ENCODE measurements around the gene NPFFR2.
"Not testable (repeated sequence)": the region's sequence is repeated elsewhere in the genome, so short reads cannot be mapped to it uniquely, and the experiment has no call there.

NPFFR2 gene

DNA sequence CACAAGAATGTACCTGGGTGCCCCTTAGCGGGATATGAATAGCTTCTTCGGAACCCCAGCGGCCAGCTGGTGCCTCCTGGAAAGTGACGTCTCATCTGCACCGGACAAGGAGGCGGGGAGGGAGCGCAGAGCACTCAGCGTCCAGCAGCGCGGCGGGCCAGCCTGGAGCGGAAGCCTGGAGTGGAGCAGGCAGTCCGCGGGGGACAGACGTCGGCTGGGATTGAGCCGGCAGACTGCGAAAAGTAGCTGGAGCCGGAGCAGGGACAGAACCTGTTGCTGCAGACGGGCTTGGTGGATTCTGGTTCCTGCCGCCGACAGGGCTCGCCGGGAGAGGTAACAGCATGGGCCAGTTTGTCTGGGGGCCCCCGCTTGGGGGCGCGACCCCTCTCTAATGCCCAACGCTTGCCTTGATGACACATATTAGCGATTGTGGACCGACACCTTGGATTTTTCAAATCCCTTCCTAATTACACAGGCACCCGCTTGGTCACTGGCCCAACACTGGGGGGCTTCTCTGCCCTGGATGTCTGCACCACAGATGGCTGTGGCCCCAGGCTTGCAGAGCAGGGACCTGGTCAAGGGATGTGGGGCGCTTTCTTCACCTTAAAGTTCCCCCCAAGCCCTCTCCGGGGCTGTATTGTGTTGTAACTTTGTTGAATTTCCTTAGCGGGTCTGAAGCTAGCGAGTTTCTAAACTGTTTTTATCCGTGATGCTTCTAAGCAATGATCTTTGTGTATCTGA, at the start of gene NPFFR2:
TSS of gene NPFFR2 (plus strand) at position 133 of the 741 bp plus-strand sequence. CDS start 96,592 bp downstream, outside the sequence.
- DNase-seq, result peak; percentile 49

- DNase-seq, result no peak
Measured at GRCh38 chr4:71992571-71993312, 39.1 kb upstream of the NPFFR2 start.

DNA sequence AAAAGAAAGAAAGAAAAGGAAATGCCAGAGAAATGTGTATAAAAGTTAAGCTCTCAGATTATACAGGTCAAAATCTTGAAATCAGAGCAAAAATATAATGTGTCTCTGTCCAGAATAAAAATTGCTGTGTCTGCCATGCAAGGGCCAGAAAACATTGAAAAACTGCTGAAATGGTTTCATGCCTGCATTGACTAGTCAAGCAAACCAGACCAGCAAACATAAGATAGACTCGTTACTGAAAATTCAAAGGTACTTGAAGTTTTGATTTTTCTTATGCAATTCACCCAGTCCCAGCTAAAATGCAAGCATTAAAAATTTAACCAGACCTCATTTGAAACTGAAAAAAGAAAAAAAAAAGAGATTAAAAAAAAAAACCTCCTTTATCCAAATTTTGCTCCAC, 37.2 kb upstream of the NPFFR2 start:
- no peak for DNase-seq

- DNase-seq, result no peak
Measured at GRCh38 chr4:71995297-71995696, 36.5 kb upstream of the NPFFR2 start.

DNA sequence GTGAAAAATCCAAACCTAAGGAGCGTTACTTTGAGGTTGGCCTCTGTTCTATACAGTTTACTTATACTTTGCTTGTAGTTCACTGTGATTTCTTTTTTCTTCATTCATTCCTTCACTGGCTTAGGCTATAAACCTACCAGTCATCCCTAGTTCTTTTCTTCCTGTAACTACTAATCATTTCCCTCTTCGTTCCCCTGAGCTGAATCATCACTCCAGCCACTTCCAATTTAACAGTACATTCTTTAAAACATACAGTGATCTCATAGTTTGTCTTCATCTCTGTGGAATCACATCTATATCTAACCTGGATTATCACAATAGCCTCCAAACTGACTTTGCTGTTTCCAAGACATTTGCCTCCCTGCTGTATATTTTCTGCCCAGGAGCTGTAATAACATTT, 25.2 kb upstream of the NPFFR2 start:
- DNase-seq, result no peak

DNA sequence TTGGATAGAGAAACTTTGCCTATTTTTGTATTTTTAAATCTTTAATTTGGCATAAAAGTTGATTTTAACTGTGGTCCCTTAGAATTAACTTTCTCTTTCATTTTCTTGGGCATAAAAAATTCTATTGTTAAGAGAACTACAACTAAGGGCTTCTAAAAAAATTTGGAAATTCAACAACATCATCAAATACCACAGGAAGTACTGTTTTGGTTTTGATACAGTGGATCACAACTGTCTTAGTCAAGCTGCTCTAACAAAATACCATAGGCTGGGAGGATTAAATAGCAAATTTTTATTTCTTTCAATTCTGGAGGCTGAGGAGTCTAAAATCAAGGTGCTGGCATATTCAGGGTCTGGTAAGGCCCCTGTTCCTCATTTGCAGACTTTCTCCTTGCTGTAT, 19.9 kb upstream of the NPFFR2 start:
- DNase-seq, result no peak

GRCh38 chr4:72016011-72016410, 15.8 kb upstream of the NPFFR2 start:
- DNase-seq, result no peak

DNA sequence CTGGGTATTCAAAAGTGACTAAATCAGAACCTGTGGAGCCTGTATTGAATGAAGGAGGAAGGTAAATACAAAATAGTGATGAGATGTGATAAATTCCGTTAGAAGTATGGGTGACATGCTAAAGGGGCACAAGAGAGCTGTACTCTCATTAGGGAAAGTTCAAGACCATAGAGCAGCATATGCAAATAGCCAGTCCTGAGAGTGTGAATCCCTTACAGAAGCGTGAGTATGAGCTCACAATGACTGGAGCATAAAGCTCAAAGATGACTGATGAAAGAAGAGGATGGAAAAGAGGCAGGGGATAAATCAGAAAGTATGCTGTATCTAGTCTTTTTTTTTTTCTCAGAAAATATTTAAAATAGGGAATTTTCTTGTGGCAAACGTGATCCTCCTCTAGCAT, 12.1 kb upstream of the NPFFR2 start:
- DNase-seq, result no peak

GRCh38 chr4:72022553-72022952, 9.2 kb upstream of the NPFFR2 start:
- no peak for DNase-seq

DNA sequence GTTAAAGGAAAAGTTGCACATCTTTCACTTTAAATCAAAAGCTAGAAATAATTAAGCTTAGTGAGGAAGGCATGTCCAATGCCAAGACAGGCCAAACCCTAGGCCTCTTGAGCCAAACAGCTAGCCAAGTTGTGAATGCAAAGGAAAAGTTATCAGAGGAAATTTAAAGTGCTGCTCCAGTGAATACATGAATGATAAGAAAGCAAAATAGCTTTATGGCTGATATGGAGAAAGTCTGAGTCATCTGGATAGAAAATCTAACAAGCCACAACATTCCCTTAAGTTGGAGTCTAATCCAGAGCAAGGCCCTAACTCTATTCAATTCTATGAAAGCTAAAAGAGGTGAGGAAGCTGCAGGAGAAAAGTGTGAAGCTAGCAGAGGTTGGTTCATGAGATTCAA, 23.8 kb downstream of the NPFFR2 start:
- DNase-seq, result no peak

GRCh38 chr4:72063726-72064125, 31.9 kb downstream of the NPFFR2 start:
- DNase-seq, result no peak

DNA sequence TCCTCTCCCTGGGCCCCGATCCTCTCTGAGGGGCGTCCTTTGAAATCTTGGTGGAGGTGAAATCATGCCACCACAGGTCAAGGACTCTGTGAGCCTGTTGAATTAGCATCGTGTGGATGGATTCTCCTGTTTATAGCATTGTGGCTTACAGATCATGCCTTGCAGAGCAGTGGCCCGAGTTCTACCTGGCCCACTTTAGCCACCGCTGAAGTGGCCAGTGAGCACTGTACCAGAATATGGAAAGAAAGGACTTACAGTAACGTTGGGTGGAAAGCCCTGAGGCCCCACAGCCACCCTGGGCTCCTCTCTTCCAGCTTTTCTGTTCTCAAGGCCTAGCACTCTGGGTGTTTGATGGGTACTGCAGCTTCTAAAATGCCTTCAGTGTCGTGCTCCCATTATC, 35.3 kb downstream of the NPFFR2 start:
- no peak for DNase-seq

- no peak for DNase-seq
Measured at GRCh38 chr4:72073816-72074215, 42.0 kb downstream of the NPFFR2 start.

DNA sequence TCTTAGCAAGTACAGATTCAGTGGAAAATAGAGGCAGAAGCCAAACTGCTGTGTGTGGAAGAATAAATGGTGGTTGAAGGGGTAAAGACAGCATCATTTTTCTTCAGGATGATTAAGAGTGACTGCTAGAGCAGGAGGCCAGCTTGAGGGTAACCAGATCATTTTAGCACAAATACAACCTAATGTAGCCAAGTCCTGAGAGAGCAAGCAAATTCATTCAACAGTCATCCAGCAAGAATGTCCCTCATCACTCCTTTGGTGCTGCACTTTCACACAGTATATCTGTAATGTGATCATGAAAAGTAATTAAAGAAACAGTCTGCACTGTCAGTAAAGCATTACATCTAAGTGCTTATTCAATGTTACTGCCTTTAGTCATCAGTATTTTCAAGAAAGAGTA, 44.8 kb downstream of the NPFFR2 start:
- no peak for DNase-seq

GRCh38 chr4:72077346-72077745, 45.5 kb downstream of the NPFFR2 start:
- DNase-seq, result no peak

DNA sequence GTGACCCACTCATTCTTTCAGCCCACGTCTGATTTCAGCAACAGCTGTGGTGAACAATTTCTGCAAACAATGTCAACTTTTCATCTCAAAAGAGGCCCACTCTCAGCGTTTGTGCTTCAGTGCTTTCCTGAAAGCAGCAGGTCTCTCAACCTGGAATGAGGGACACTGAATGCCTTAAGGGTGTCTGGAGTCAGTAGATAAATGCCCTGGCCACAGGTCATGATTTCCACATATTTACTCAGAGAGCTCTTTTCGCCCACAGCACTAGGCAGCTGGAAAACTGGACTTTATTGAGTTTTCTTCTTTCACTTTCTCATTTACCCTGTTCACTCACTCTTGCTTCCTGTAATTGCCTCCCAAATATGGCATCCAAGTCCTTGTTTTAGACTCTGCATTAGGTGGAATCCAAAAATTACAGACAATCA, 52.8 kb downstream of the NPFFR2 start:
- DNase-seq, result no peak

- not testable (repeated sequence) for DNase-seq
Measured at GRCh38 chr4:72090606-72091005, 58.8 kb downstream of the NPFFR2 start.

DNA sequence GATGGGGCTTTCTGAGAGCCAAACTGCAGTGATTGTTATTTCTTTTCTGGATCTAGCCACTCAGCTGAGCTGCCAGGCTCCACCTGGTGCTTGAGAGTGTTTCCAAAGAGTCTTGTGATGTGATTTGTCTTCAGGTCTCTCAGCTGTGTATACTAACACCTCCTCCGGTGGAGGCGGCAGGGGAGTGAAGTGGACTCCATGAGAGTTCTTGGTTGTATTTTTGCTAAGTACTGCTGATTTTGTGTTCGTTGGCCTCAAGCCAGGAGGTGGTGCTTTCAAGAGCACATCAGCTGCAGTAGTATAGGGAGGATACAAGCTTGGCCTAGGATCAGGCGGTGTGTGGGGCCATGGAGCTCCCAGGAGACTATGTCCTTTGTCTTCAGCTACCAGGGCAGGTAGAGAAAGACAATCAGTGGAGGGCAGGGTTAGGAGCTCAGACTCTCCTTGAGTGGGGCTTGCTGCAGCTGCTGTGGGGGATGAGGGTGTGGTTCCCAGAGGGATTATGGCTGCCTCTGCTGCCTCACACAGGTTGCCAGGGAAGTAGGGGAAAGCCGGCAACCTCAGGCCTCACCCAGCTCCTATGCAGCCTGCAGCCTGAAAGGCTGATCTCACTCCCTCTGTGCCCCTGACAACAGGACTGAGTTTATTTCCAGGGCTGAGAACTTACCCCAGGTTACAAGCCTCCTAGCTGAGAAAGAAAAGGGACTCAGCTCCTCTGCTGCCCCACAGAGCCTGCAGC, 62.4 kb downstream of the NPFFR2 start:
- DNase-seq, result no peak

DNA sequence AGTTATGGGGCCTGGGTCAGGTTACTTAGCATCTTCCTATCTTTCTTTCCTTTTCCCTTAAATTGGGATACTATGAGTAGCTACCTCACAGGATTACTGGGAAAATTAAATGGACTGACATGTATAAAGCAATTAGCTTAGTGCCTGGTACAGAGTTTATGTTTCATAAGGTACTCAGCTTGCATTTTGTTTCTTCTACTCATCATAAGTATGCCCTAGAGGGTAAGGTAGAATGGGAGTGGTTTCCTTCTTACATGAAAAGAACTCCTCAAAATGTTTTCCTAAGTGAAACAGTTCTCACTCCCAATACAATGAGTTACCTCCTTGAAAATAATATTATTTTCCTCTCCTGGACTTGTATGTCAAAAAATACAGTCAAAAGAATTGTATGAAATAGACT, 75.7 kb downstream of the NPFFR2 start:
- no peak for DNase-seq

DNA sequence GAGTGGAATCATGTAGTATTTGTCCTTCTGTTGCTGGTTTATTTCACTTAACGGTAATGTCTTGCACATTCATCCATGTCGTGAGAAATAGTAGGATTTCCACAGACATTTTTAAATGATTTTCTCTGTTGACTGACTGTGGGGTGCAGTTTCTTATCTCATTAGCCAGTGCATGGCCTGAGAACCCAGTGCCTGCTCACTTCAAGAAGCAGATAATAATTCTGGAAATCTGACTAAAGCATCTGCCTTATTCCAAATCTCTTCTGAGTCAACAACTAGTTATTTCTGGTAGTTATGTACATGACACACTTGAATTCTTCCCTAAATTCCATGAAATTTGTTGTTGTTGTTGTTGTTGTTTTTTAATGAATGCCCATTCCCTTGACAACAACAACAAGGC, 77.6 kb downstream of the NPFFR2 start:
- DNase-seq, result no peak

DNA sequence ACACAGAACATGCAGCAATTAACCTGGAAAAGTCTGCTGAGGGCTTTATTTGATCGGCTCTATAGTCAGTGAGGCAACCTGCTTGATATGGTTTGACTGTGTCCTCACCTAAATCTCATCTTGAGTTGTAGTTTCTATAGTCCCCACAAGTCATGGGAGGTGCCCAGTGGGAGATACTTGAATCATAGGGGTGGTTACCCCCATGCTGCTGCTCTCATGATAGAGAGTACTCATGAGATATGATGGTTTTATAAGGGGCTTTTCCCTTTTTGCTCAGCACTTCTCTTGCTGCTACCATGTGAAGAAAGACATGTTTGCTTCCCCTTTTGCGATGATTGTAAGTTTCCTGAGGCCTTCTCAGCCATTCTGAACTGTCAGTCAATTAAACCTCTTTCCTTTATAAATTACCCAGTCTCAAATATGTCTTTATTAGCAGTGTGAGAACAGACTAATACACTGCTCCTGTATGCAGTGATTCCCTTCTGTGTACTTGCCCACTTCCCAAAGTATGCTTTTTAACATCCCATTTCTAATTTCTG, 78.2 kb downstream of the NPFFR2 start:
- no peak for DNase-seq

GRCh38 chr4:72110886-72111285, 79.1 kb downstream of the NPFFR2 start:
- no peak for DNase-seq

DNA sequence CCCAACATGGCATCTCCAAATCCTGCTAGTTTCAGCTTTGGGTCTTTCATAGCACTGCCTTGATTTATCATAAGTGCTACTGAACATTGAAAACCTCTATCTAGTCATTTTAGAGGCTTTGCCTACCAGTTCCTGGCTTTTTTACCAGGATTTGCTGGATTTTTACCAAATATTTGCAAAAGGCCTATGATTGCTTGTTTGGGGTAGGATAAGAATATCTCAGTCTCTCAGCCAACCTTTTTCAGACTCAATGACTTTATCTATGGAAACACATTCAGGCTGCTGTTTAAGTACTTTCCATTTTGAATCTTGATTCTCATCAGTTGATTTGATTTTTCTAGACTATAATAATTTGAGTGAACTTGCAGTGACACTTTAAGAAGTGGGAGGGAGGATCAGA, 80.1 kb downstream of the NPFFR2 start:
- no peak for DNase-seq
